Bronchial epithelial cell (primary cell): Measurements from ENCODE around the gene WNT3. TPM values are rescaled to one million over a fixed set of nuclear protein-coding genes. Genes with fewer than 3 reads are reported as not detected.
"Not testable (repeated sequence)": the region's sequence is repeated elsewhere in the genome, so short reads cannot be mapped to it uniquely, and the experiment has no call there.

ENCODE experiments used
- DNase-seq: peaks from one replicate; pipeline ENCODE4 v3.0.0-alpha.2; 2010; ENCODE audit warnings: low read depth
- FAIRE-seq: peaks from 2 replicates; lab custom pipeline; 2011; peaks lifted over from hg19 to GRCh38; lab: Jason Lieb, UNC
- H3K27me3 ChIP-seq: 2 replicates; pipeline ENCODE4 v1.5.1; 2011; ENCODE audit warnings: low read length; ENCODE audit not compliant: control insufficient read depth, insufficient read depth
- H3K36me3 ChIP-seq: 2 replicates; pipeline ENCODE4 v1.5.1; 2011; ENCODE audit warnings: low read length; ENCODE audit not compliant: control insufficient read depth, insufficient read depth
- H3K4me3 ChIP-seq: 2 replicates; pipeline ENCODE4 v1.5.1; 2011; ENCODE audit warnings: mild to moderate bottlenecking, low read depth, low read length, control low read depth
- CTCF ChIP-seq: IDR thresholded peaks from 2 replicates; pipeline ENCODE4 v1.5.1; 2011; ENCODE audit warnings: mild to moderate bottlenecking, moderate library complexity, low read length, control low read depth, inconsistent platforms; ENCODE audit not compliant: insufficient read depth, severe bottlenecking
- total RNA-seq: library from RNA; depleted of rRNA; stranded (reverse); fragments of >200 nt; gene quantifications from 2 replicates; pipeline ENCODE4 v1.2.1, GENCODE V29; 2014

Gene WNT3
- total RNA-seq, 1 donor from 2014 or later, result 0.79 TPM

- no peak for DNase-seq
- H3K4me3 ChIP-seq, result no peak overlapping the region
- FAIRE-seq, result no peak
- peaks cover 1% of the 10 kb centered on the region for H3K27me3 ChIP-seq
- H3K36me3 ChIP-seq, result no peaks in the 10 kb centered on the region
- no peak for TF ChIP-seq CTCF
These were observed 22.4 kb downstream of the WNT3 start for GRCh38 chr17:46796084-46796483.

GRCh38 chr17:46795379-46795952 is 23.0 kb downstream of the WNT3 start:
- peaks cover 1% of the 10 kb centered on the region for H3K27me3 ChIP-seq
- no peak overlapping the region for H3K4me3 ChIP-seq
- TF ChIP-seq CTCF, result no peak
- DNase-seq (no peak), FAIRE-seq (no peak)
- H3K36me3 ChIP-seq, result no peaks in the 10 kb centered on the region

- Histone ChIP-seq H3K27me3 (peaks cover 3% of the 10 kb centered on the region), H3K4me3 (no peak overlapping the region), H3K36me3 (no peaks in the 10 kb centered on the region)
- TF ChIP-seq CTCF, result no peak
- FAIRE-seq, result no peak
- no peak for DNase-seq
These were observed 24.2 kb downstream of the WNT3 start for GRCh38 chr17:46794318-46794717.

- Histone ChIP-seq H3K4me3 (no peak overlapping the region), H3K27me3 (peaks cover 3% of the 10 kb centered on the region), H3K36me3 (no peaks in the 10 kb centered on the region)
- no peak for FAIRE-seq
- DNase-seq, result no peak
- TF ChIP-seq CTCF, result no peak
These were observed 25.0 kb downstream of the WNT3 start for GRCh38 chr17:46793541-46793940.

GRCh38 chr17:46793023-46793422 is 25.5 kb downstream of the WNT3 start:
- not testable (repeated sequence) for DNase-seq, H3K27me3 ChIP-seq, FAIRE-seq

GRCh38 chr17:46792071-46792470 is 26.4 kb downstream of the WNT3 start:
- FAIRE-seq, result no peak
- no peak for TF ChIP-seq CTCF
- Histone ChIP-seq H3K4me3 (no peak overlapping the region), H3K36me3 (no peaks in the 10 kb centered on the region), H3K27me3 (peaks cover 3% of the 10 kb centered on the region)
- DNase-seq, result no peak

More at GRCh38 chr17:46793023-46793422, 25.5 kb downstream of the WNT3 start:
- not testable (repeated sequence) for H3K4me3 ChIP-seq, H3K36me3 ChIP-seq
